ENCODE results near the gene ZDHHC11.
"Not testable (repeated sequence)": the region's sequence is repeated elsewhere in the genome, so short reads cannot be mapped to it uniquely, and the experiment has no call there.

The ZDHHC11 gene

GRCh38 chr5:778967-779366 is 71.8 kb downstream of the ZDHHC11 start:
- not testable (repeated sequence) for H3K4me3 ChIP-seq (ENCODE audit: low read length); H3K4me1 ChIP-seq (ENCODE audit: control insufficient read depth, insufficient read depth, low read length); H3K36me3 ChIP-seq (ENCODE audit: control insufficient read depth, insufficient read depth, low read length); H3K9ac ChIP-seq (ENCODE audit: low read length); H3K27me3 ChIP-seq (ENCODE audit: control insufficient read depth, insufficient read depth, low read length); H3K27ac ChIP-seq (ENCODE audit: low read depth, low read length)

GRCh38 chr5:778421-778820 is 72.4 kb downstream of the ZDHHC11 start:
- not testable (repeated sequence) for H3K27ac ChIP-seq (ENCODE audit: low read depth, low read length); H3K4me1 ChIP-seq (ENCODE audit: control insufficient read depth, insufficient read depth, low read length); H3K27me3 ChIP-seq (ENCODE audit: control insufficient read depth, insufficient read depth, low read length); H3K9ac ChIP-seq (ENCODE audit: low read length); H3K36me3 ChIP-seq (ENCODE audit: control insufficient read depth, insufficient read depth, low read length); H3K4me3 ChIP-seq (ENCODE audit: low read length)

- Histone ChIP-seq H3K27me3 (ENCODE audit: control insufficient read depth, insufficient read depth, low read length) (no peaks in the 10 kb centered on the region), H3K4me1 (ENCODE audit: control insufficient read depth, insufficient read depth, low read length) (no peaks in the 10 kb centered on the region), H3K4me3 (ENCODE audit: low read length) (no peak overlapping the region), H3K27ac (ENCODE audit: low read depth, low read length) (no peak overlapping the region), H3K36me3 (ENCODE audit: control insufficient read depth, insufficient read depth, low read length) (no peaks in the 10 kb centered on the region), H3K9ac (ENCODE audit: low read length) (no peak overlapping the region)
These were observed 73.0 kb downstream of the ZDHHC11 start for GRCh38 chr5:777756-778161.

- Histone ChIP-seq H3K4me3 (ENCODE audit: low read length) (peak overlapping the region; percentile 55), H3K4me1 (ENCODE audit: control insufficient read depth, insufficient read depth, low read length) (no peaks in the 10 kb centered on the region), H3K27ac (ENCODE audit: low read depth, low read length) (peak overlapping the region; percentile 43), H3K9ac (ENCODE audit: low read length) (no peak overlapping the region), H3K27me3 (ENCODE audit: control insufficient read depth, insufficient read depth, low read length) (no peaks in the 10 kb centered on the region), H3K36me3 (ENCODE audit: control insufficient read depth, insufficient read depth, low read length) (no peaks in the 10 kb centered on the region)
These were observed 73.7 kb downstream of the ZDHHC11 start for GRCh38 chr5:776862-777711.

GRCh38 chr5:775961-776861 is 74.6 kb downstream of the ZDHHC11 start:
- H3K4me1 ChIP-seq (ENCODE audit: control insufficient read depth, insufficient read depth, low read length): no peaks in the 10 kb centered on the region
- H3K36me3 ChIP-seq (ENCODE audit: control insufficient read depth, insufficient read depth, low read length): no peaks in the 10 kb centered on the region
- peak overlapping the region; percentile 55 for H3K4me3 ChIP-seq (ENCODE audit: low read length)
- no peaks in the 10 kb centered on the region for H3K27me3 ChIP-seq (ENCODE audit: control insufficient read depth, insufficient read depth, low read length)
- H3K9ac ChIP-seq (ENCODE audit: low read length): no peak overlapping the region
- no peak overlapping the region for H3K27ac ChIP-seq (ENCODE audit: low read depth, low read length)

GRCh38 chr5:775595-775960 is 75.2 kb downstream of the ZDHHC11 start:
- H3K27me3 ChIP-seq (ENCODE audit: control insufficient read depth, insufficient read depth, low read length); H3K4me3 ChIP-seq (ENCODE audit: low read length); H3K36me3 ChIP-seq (ENCODE audit: control insufficient read depth, insufficient read depth, low read length); H3K4me1 ChIP-seq (ENCODE audit: control insufficient read depth, insufficient read depth, low read length); H3K9ac ChIP-seq (ENCODE audit: low read length); H3K27ac ChIP-seq (ENCODE audit: low read depth, low read length): not testable (repeated sequence)

- H3K27ac ChIP-seq (ENCODE audit: low read depth, low read length); H3K36me3 ChIP-seq (ENCODE audit: control insufficient read depth, insufficient read depth, low read length); H3K4me1 ChIP-seq (ENCODE audit: control insufficient read depth, insufficient read depth, low read length); H3K4me3 ChIP-seq (ENCODE audit: low read length); H3K27me3 ChIP-seq (ENCODE audit: control insufficient read depth, insufficient read depth, low read length); H3K9ac ChIP-seq (ENCODE audit: low read length): not testable (repeated sequence)
These were observed 75.8 kb downstream of the ZDHHC11 start for GRCh38 chr5:774854-775505.

GRCh38 chr5:774304-774703 is 76.5 kb downstream of the ZDHHC11 start:
- H3K36me3 ChIP-seq (ENCODE audit: control insufficient read depth, insufficient read depth, low read length); H3K27ac ChIP-seq (ENCODE audit: low read depth, low read length); H3K9ac ChIP-seq (ENCODE audit: low read length); H3K27me3 ChIP-seq (ENCODE audit: control insufficient read depth, insufficient read depth, low read length); H3K4me3 ChIP-seq (ENCODE audit: low read length); H3K4me1 ChIP-seq (ENCODE audit: control insufficient read depth, insufficient read depth, low read length): not testable (repeated sequence)

GRCh38 chr5:773517-774264 is 77.1 kb downstream of the ZDHHC11 start:
- H3K9ac ChIP-seq (ENCODE audit: low read length): no peak overlapping the region
- H3K27me3 ChIP-seq (ENCODE audit: control insufficient read depth, insufficient read depth, low read length): no peaks in the 10 kb centered on the region
- no peak overlapping the region for H3K4me3 ChIP-seq (ENCODE audit: low read length)
- H3K27ac ChIP-seq (ENCODE audit: low read depth, low read length): no peak overlapping the region
- H3K4me1 ChIP-seq (ENCODE audit: control insufficient read depth, insufficient read depth, low read length): no peaks in the 10 kb centered on the region
- no peaks in the 10 kb centered on the region for H3K36me3 ChIP-seq (ENCODE audit: control insufficient read depth, insufficient read depth, low read length)

- not testable (repeated sequence) for H3K9ac ChIP-seq (ENCODE audit: low read length); H3K27me3 ChIP-seq (ENCODE audit: control insufficient read depth, insufficient read depth, low read length); H3K36me3 ChIP-seq (ENCODE audit: control insufficient read depth, insufficient read depth, low read length); H3K27ac ChIP-seq (ENCODE audit: low read depth, low read length); H3K4me1 ChIP-seq (ENCODE audit: control insufficient read depth, insufficient read depth, low read length); H3K4me3 ChIP-seq (ENCODE audit: low read length)
These were observed 77.9 kb downstream of the ZDHHC11 start for GRCh38 chr5:772931-773330.

- not testable (repeated sequence) for H3K4me3 ChIP-seq (ENCODE audit: low read length); H3K9ac ChIP-seq (ENCODE audit: low read length); H3K27me3 ChIP-seq (ENCODE audit: control insufficient read depth, insufficient read depth, low read length); H3K4me1 ChIP-seq (ENCODE audit: control insufficient read depth, insufficient read depth, low read length); H3K27ac ChIP-seq (ENCODE audit: low read depth, low read length); H3K36me3 ChIP-seq (ENCODE audit: control insufficient read depth, insufficient read depth, low read length)
These were observed 78.3 kb downstream of the ZDHHC11 start for GRCh38 chr5:772547-772890.

Measured in rectal smooth muscle tissue (tissue), 1 donor.